Esophagus squamous epithelium (tissue), 5 donors: ENCODE data around the gene CEP95. TPM values are rescaled to one million over a fixed set of nuclear protein-coding genes. Genes with fewer than 3 reads are reported as not detected.

Experiments used
- DNase-seq: peaks from one replicate; lab custom pipeline; 2025; lab: John Stamatoyannopoulos, UW
- H3K27ac ChIP-seq, 4 donors: fragments of 200-600 bp; sonication (generic); one replicate each; pipeline ENCODE4 v1.5.1; 2016 to 2019; ENCODE audit warnings: mild to moderate bottlenecking in 1 of 4
- H3K27me3 ChIP-seq, 4 donors: fragments of 200-600 bp; sonication (generic); 1 replicate in 3 of 4; 2 replicates in 1 of 4; pipeline versions ENCODE4 v1.5.1 to v1.6.0; 2017 to 2021; ENCODE audit warnings: antibody characterized with exemption in 1 of 4
- H3K36me3 ChIP-seq, 3 donors: fragments of 200-600 bp; sonication (generic); one replicate each; pipeline ENCODE4 v1.5.1; 2016 to 2019
- H3K4me1 ChIP-seq, 3 donors: fragments of 200-600 bp; sonication (generic); one replicate each; pipeline ENCODE4 v1.5.1; 2017 to 2019
- H3K4me3 ChIP-seq, 4 donors: fragments of 200-600 bp; sonication (generic); 1 replicate in 3 of 4; 2 replicates in 1 of 4; pipeline ENCODE4 v1.5.1; 2016 to 2019; ENCODE audit warnings: mild to moderate bottlenecking in 2 of 4, moderate library complexity in 1 of 4
- H3K9me3 ChIP-seq, 3 donors: fragments of 200-600 bp; sonication (generic); one replicate each; pipeline ENCODE4 v1.5.1; 2016 to 2019
- CTCF ChIP-seq, 6 experiments: fragments of 450-650 bp in 4 of 6; fragments of 200-600 bp in 2 of 6; sonication (generic) in 2 of 6; IDR thresholded peaks; one replicate each; pipeline ENCODE4 v1.5.1; 2016 to 2019; ENCODE audit warnings: antibody characterized with exemption in 6 of 6, mild to moderate bottlenecking in 4 of 6, moderate library complexity in 4 of 6
- POLR2A ChIP-seq, 4 donors: fragments of 450-650 bp; IDR thresholded peaks; one replicate each; pipeline ENCODE4 v1.6.1; 2017; ENCODE audit warnings: antibody characterized with exemption in 4 of 4, mild to moderate bottlenecking in 4 of 4, moderate library complexity in 3 of 4
- WGBS, 2 donors: methylation state at CpG; one replicate each; pipeline ENCODE4 v1.1.5; 2018; 5-methylcytosine and 5-hydroxymethylcytosine counted together
- intact Hi-C: fragments of 100-400 bp; cut with DNase I; formaldehyde crosslinking; loops from one replicate; pipeline ENCODE4 v1.15.0; 2022
- total RNA-seq, 4 donors: library from RNA; depleted of rRNA; stranded (reverse); fragments of >200 nt; gene quantifications; one replicate each; pipeline ENCODE4 v1.1.0, GENCODE V29; 2016
- donor health status: DM: yes; HTN: yes; CAD: no.

The CEP95 gene
- total RNA-seq, 4 donors from 2014 or later: 10.3 to 44.1 (median 23.6) TPM

GRCh38 chr17:64533784-64534183, 27.0 kb downstream of the CEP95 start:
- no peak overlapping the region for H3K4me3 ChIP-seq
- TF ChIP-seq POLR2A (IDR thresholded peaks at IDR 0.05) (no peak), CTCF (IDR thresholded peaks at IDR 0.05) (no peak)
- no peaks in the 10 kb centered on the region for H3K9me3 ChIP-seq
- 83 to 89% methylated on average over 2 of the region's 2 CpGs for WGBS, 2 donors
- H3K4me1 ChIP-seq: no peaks in the 10 kb centered on the region
- H3K36me3 ChIP-seq: peaks cover 0 to 100% (median 59%) of the 10 kb centered on the region in 3 donors
- intact Hi-C loops: no loop called here
- H3K27me3 ChIP-seq: no peaks in the 10 kb centered on the region
- H3K27ac ChIP-seq: no peak overlapping the region
- no peak for DNase-seq

- H3K9me3 ChIP-seq: no peaks in the 10 kb centered on the region
- intact Hi-C loops: no loop called here
- WGBS, 2 donors: 71 to 92% methylated on average over 2 to 3 of the region's 3 CpGs
- H3K4me1 ChIP-seq: no peaks in the 10 kb centered on the region
- H3K36me3 ChIP-seq: peaks cover 0 to 99% (median 55%) of the 10 kb centered on the region in 3 donors
- H3K27ac ChIP-seq: no peak overlapping the region
- H3K4me3 ChIP-seq: no peak overlapping the region
- DNase-seq: no peak
- TF ChIP-seq CTCF (IDR thresholded peaks at IDR 0.05) (peak in 1 of 6 experiments; percentile 31), POLR2A (IDR thresholded peaks at IDR 0.05) (no peak)
- no peaks in the 10 kb centered on the region for H3K27me3 ChIP-seq
Measured at GRCh38 chr17:64534187-64534586, 27.4 kb downstream of the CEP95 start.

- H3K27me3 ChIP-seq: no peaks in the 10 kb centered on the region
- no peak overlapping the region for H3K4me3 ChIP-seq
- TF ChIP-seq CTCF (IDR thresholded peaks at IDR 0.05) (no peak), POLR2A (IDR thresholded peaks at IDR 0.05) (no peak)
- H3K27ac ChIP-seq: no peak overlapping the region
- no peaks in the 10 kb centered on the region for H3K4me1 ChIP-seq
- no peaks in the 10 kb centered on the region for H3K9me3 ChIP-seq
- DNase-seq: no peak
- H3K36me3 ChIP-seq: peaks cover 0 to 98% (median 43%) of the 10 kb centered on the region in 3 donors
- WGBS, 2 donors: 68 to 88% methylated on average over 6 of the region's 6 CpGs
- intact Hi-C loops: no loop called here
Measured at GRCh38 chr17:64535357-64535756, 28.6 kb downstream of the CEP95 start.

- Histone ChIP-seq H3K36me3 (peaks cover 0 to 96% (median 37%) of the 10 kb centered on the region in 3 donors), H3K4me1 (no peaks in the 10 kb centered on the region), H3K9me3 (no peaks in the 10 kb centered on the region), H3K4me3 (no peak overlapping the region), H3K27ac (no peak overlapping the region), H3K27me3 (no peaks in the 10 kb centered on the region)
- DNase-seq: no peak
- intact Hi-C loops: no loop called here
- WGBS, 2 donors: 81 to 89% methylated on average over 2 of the region's 2 CpGs
- no peak for TF ChIP-seq POLR2A (IDR thresholded peaks at IDR 0.05)
- no peak for TF ChIP-seq CTCF (IDR thresholded peaks at IDR 0.05)
Measured at GRCh38 chr17:64536913-64537312, 30.1 kb downstream of the CEP95 start.

- Histone ChIP-seq H3K27ac (no peak overlapping the region), H3K36me3 (peaks cover 0 to 96% (median 31%) of the 10 kb centered on the region in 3 donors), H3K9me3 (no peaks in the 10 kb centered on the region), H3K4me1 (no peaks in the 10 kb centered on the region), H3K4me3 (no peak overlapping the region), H3K27me3 (no peaks in the 10 kb centered on the region)
- intact Hi-C loops: no loop called here
- no peak for TF ChIP-seq POLR2A (IDR thresholded peaks at IDR 0.05)
- no peak for TF ChIP-seq CTCF (IDR thresholded peaks at IDR 0.05)
- no peak for DNase-seq
- 73 to 87% methylated on average over 5 of the region's 5 CpGs for WGBS, 2 donors
Measured at GRCh38 chr17:64537488-64537887, 30.7 kb downstream of the CEP95 start.
